PC-3 (cell line): ENCODE results near the gene SAMD4A. TPM values are rescaled to one million over a fixed set of nuclear protein-coding genes. Genes with fewer than 3 reads are reported as not detected.

Experiments
- ATAC-seq: fragments of 200-7000 bp; cut with Tn5 transposase; 2 replicates; pipeline ENCODE4 v1.9.1; 2020; ENCODE audit warnings: mild to moderate bottlenecking, moderate library complexity
- BruUV-seq: library from RNA; stranded (reverse); fragments of 400-500 nt; replicated peaks from 2 replicates; lab custom pipeline; 2021; lab: Mats Ljungman, UMichigan
- CTCF ChIA-PET: fragments of 300-600 bp; sonication (Branson Sonifier 250); formaldehyde crosslinking; loops from one replicate; lab custom pipeline; 2022; ENCODE audit warnings: antibody characterized with exemption; lab: Charles Lee
- POLR2A ChIA-PET: fragments of 300-600 bp; sonication (Branson Sonifier 250); formaldehyde crosslinking; loops from one replicate; lab custom pipeline; 2022; ENCODE audit warnings: antibody characterized with exemption; ENCODE audit not compliant: unreplicated experiment; lab: Charles Lee
- DNase-seq: peaks from one replicate; pipeline ENCODE4 v3.0.0-alpha.2; 2015
- H2AFZ ChIP-seq: fragments of 300-600 bp; sonication (generic); 2 replicates; pipeline ENCODE4 v1.6.0; 2016; ENCODE audit warnings: antibody characterized with exemption, low read length
- H3F3A ChIP-seq: fragments of 300-600 bp; sonication (generic); one replicate; pipeline ENCODE4 v1.6.0; 2017; ENCODE audit warnings: antibody characterized with exemption, low read length, control low read depth, mild to moderate bottlenecking; ENCODE audit not compliant: unreplicated experiment
- H3K27ac ChIP-seq: fragments of 300-600 bp; sonication (generic); 2 replicates; pipeline ENCODE4 v1.5.1; 2016; ENCODE audit warnings: mild to moderate bottlenecking, low read length
- H3K27me3 ChIP-seq: fragments of 300-600 bp; sonication (generic); 2 replicates; pipeline ENCODE4 v1.6.1; 2016; ENCODE audit warnings: low read length, mixed read lengths
- H3K36me3 ChIP-seq: fragments of 300-600 bp; sonication (generic); 2 replicates; pipeline ENCODE4 v1.6.1; 2016; ENCODE audit warnings: low read depth, mixed run types, low read length, mixed read lengths
- H3K4me1 ChIP-seq: fragments of 300-600 bp; sonication (generic); 2 replicates; pipeline ENCODE4 v1.5.1; 2016; ENCODE audit warnings: low read length; ENCODE audit not compliant: insufficient read depth
- H3K4me2 ChIP-seq: fragments of 300-600 bp; sonication (generic); 2 replicates; pipeline ENCODE4 v1.6.0; 2016; ENCODE audit warnings: low read length
- H3K4me3 ChIP-seq: fragments of 300-600 bp; sonication (generic); 2 replicates; pipeline ENCODE4 v1.5.1; 2016; ENCODE audit warnings: mild to moderate bottlenecking, low read length, mixed read lengths
- H3K79me2 ChIP-seq: fragments of 300-600 bp; sonication (generic); 2 replicates; pipeline ENCODE4 v1.6.1; 2017; ENCODE audit warnings: low read length, mixed read lengths
- H3K9ac ChIP-seq: fragments of 300-600 bp; sonication (generic); 2 replicates; pipeline ENCODE4 v1.6.0; 2016; ENCODE audit warnings: mild to moderate bottlenecking, low read length
- H3K9me2 ChIP-seq: fragments of 300-600 bp; sonication (generic); replicated peaks from 2 replicates; pipeline ENCODE4 v1.6.1; 2016; ENCODE audit warnings: mixed run types, low read length, mixed read lengths
- H3K9me3 ChIP-seq: fragments of 300-600 bp; sonication (generic); 2 replicates; pipeline ENCODE4 v1.6.1; 2016; ENCODE audit warnings: low read length, mixed read lengths
- H4K20me1 ChIP-seq: fragments of 300-600 bp; sonication (generic); 2 replicates; pipeline ENCODE4 v1.6.1; 2016; ENCODE audit warnings: low read length, mixed read lengths
- CTCF ChIP-seq: fragments of 300-600 bp; sonication (generic); conservative IDR thresholded peaks from 2 replicates; pipeline ENCODE4 v1.5.1; 2017; ENCODE audit warnings: antibody characterized with exemption, low read depth, mild to moderate bottlenecking, low read length
- EZH2 ChIP-seq: fragments of 300-600 bp; sonication (generic); IDR thresholded peaks from one replicate; pipeline ENCODE4 v1.6.1; 2017; ENCODE audit warnings: antibody characterized with exemption, mild to moderate bottlenecking, low read length; ENCODE audit not compliant: unreplicated experiment
- EZH2phosphoT487 ChIP-seq: fragments of 300-600 bp; sonication (generic); IDR thresholded peaks from 2 replicates; pipeline ENCODE4 v1.6.1; 2018; ENCODE audit warnings: mild to moderate bottlenecking, antibody characterized with exemption, low read length, borderline replicate concordance
- intact Hi-C: fragments of 100-400 bp; cut with micrococcal nuclease; formaldehyde crosslinking; loops from 2 replicates; pipeline ENCODE4 v1.9.0; 2023
- total RNA-seq: library from RNA; depleted of rRNA; stranded (reverse); fragments of >200 nt; gene quantifications from 2 replicates; pipeline ENCODE4 v1.2.3, GENCODE V29; 2014

The SAMD4A gene
- total RNA-seq, 1 experiment from 2014 or later, result 42.9 TPM

DNA sequence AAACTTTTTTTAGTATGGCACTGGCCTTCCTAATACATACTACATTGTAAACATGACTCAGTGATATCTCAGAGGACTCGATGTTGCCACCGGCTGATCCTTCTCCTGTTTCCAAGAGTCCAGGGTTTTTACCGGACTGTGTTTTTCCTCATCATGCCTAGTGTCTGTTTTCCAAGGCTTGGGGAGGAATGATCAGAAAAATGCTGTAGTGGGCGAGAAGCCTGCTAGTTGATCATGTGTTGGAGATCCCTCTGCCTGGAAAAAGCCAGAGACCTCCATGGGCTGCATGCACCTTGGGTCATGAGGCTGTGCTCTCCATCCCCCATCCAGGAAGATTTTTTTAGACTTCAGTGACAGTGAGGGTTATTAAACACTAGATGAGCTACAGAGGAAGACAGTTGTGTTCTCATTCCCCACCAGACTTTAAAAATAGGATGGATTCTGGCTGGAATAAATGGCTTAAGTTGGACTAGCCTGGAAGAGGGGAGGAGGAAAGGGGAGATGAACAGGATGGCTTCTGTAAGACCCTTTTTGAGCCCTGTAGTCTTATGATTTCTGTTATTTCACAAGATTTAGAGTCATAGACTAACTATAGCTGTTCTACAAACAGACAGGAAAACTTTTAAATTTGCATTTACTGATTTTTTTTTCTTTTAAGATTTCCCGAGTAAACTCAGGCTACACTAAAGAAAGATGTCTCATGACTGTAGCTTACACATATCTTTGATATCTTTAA lies 145.7 kb downstream of the SAMD4A start:
- intact Hi-C loops, result no loop called here
- no peak overlapping the region for H3K27ac ChIP-seq
- no peak overlapping the region for H3K9ac ChIP-seq
- H3K9me2 ChIP-seq, result no peaks in the 10 kb centered on the region
- H3K27me3 ChIP-seq, result no peaks in the 10 kb centered on the region
- H3F3A ChIP-seq, result no peaks in the 10 kb centered on the region
- ATAC-seq (peak; percentile 84), DNase-seq (peak; percentile 62)
- TF ChIP-seq EZH2 (no peak), CTCF (no peak), EZH2phosphoT487 (no peak)
- no TSS peak for BruUV-seq
- H2AFZ ChIP-seq, result peak overlapping the region; percentile 3
- H3K36me3 ChIP-seq, result no peaks in the 10 kb centered on the region
- peaks cover 12% of the 10 kb centered on the region for H3K4me1 ChIP-seq
- H3K4me3 ChIP-seq, result no peak overlapping the region
- no peaks in the 10 kb centered on the region for H3K9me3 ChIP-seq
- ChIA-PET CTCF (no interaction called here), POLR2A (no interaction called here)
- no peaks in the 10 kb centered on the region for H4K20me1 ChIP-seq
- peaks cover 14% of the 10 kb centered on the region for H3K79me2 ChIP-seq
- no peak overlapping the region; the same call in 1 of the 2 replicates for H3K4me2 ChIP-seq

GRCh38 chr14:54713379-54713778 lies 146.5 kb downstream of the SAMD4A start:
- Histone ChIP-seq H3K9me3 (no peaks in the 10 kb centered on the region), H4K20me1 (no peaks in the 10 kb centered on the region), H3K9ac (no peak overlapping the region), H3K27ac (no peak overlapping the region), H3K4me3 (no peak overlapping the region), H3K79me2 (peaks cover 14% of the 10 kb centered on the region), H2AFZ (no peak overlapping the region), H3K4me1 (peaks cover 12% of the 10 kb centered on the region), H3K9me2 (no peaks in the 10 kb centered on the region), H3K4me2 (no peak overlapping the region), H3F3A (no peaks in the 10 kb centered on the region), H3K36me3 (no peaks in the 10 kb centered on the region), H3K27me3 (no peaks in the 10 kb centered on the region)
- ATAC-seq, result no peak
- ChIA-PET POLR2A (no interaction called here), CTCF (no interaction called here)
- TF ChIP-seq CTCF (no peak), EZH2phosphoT487 (no peak), EZH2 (no peak)
- BruUV-seq, result no TSS peak
- no peak for DNase-seq
- intact Hi-C loops, result no loop called here

- peaks cover 19% of the 10 kb centered on the region for H3K79me2 ChIP-seq
- ChIA-PET CTCF (no interaction called here), POLR2A (no interaction called here)
- H3K9ac ChIP-seq, result no peak overlapping the region
- H3K4me1 ChIP-seq, result peaks cover 12% of the 10 kb centered on the region
- no peaks in the 10 kb centered on the region for H3K36me3 ChIP-seq
- H3K9me2 ChIP-seq, result no peaks in the 10 kb centered on the region
- DNase-seq (peak; percentile 65), ATAC-seq (peak; percentile 70)
- intact Hi-C loops, result loop anchor here (5.0 kb wide), 1 partner anchor 463 kb away; no protein-coding TSS in a partner anchor
- no peaks in the 10 kb centered on the region for H4K20me1 ChIP-seq
- no peak overlapping the region for H3K4me3 ChIP-seq
- no peak overlapping the region for H3K4me2 ChIP-seq
- BruUV-seq, result no TSS peak
- no peak overlapping the region for H3K27ac ChIP-seq
- H3K9me3 ChIP-seq, result no peaks in the 10 kb centered on the region
- H3K27me3 ChIP-seq, result no peaks in the 10 kb centered on the region
- H2AFZ ChIP-seq, result no peak overlapping the region
- H3F3A ChIP-seq, result no peaks in the 10 kb centered on the region
- TF ChIP-seq EZH2 (no peak), CTCF (peak; percentile 66), EZH2phosphoT487 (no peak)
Measured at GRCh38 chr14:54715239-54715638, 148.3 kb downstream of the SAMD4A start.
